Mucosa of descending colon (tissue), 3 donors: ENCODE measurements around the gene TMEM198. TPM values are rescaled to one million over a fixed set of nuclear protein-coding genes. Genes with fewer than 3 reads are reported as not detected.

Source experiments
- ATAC-seq: fragments of 200-7000 bp; cut with Tn5 transposase; one replicate; pipeline ENCODE4 v1.9.1; 2020; ENCODE audit warnings: mild to moderate bottlenecking, moderate library complexity
- DNase-seq, 3 donors: peaks; one replicate each; pipeline ENCODE4 v3.0.0-alpha.2; 2020
- H3K36me3 ChIP-seq: fragments of 200-600 bp; one replicate; pipeline ENCODE4 v1.8.0; 2021; ENCODE audit warnings: low read depth, mild to moderate bottlenecking
- H3K4me1 ChIP-seq: fragments of 200-600 bp; one replicate; pipeline ENCODE4 v1.8.0; 2021; ENCODE audit warnings: low read depth, mild to moderate bottlenecking
- H3K4me3 ChIP-seq: fragments of 200-600 bp; one replicate; pipeline ENCODE4 v1.8.0; 2021; ENCODE audit warnings: mild to moderate bottlenecking
- H3K9me3 ChIP-seq: fragments of 200-600 bp; one replicate; pipeline ENCODE4 v1.8.0; 2021; ENCODE audit warnings: mild to moderate bottlenecking
- intact Hi-C, 2 donors: fragments of 100-400 bp; cut with DNase I in 1 of 2; cut with micrococcal nuclease in 1 of 2; formaldehyde crosslinking; loops; one replicate each; pipeline versions ENCODE4 v1.11.0 to v1.11.1; 2022; cut with DNase I, micrococcal nuclease
- total RNA-seq, 3 donors: library from RNA; stranded (reverse); fragmentation: NEBNext Ultra II Directional in 2 of 3; extraction: Animal tissue kit (Norgen Biotek cat#: 25700) in 2 of 3; gene quantifications; one replicate each; pipeline versions ENCODE4 v1.2.1 to v1.2.4, GENCODE V29; 2021 to 2023
- TF ChIP-seq, protein P1 (sequence below): fragments of 200-600 bp; IDR thresholded peaks from one replicate; pipeline ENCODE4 v1.8.0; 2022; ENCODE audit warnings: antibody characterized with exemption, mild to moderate bottlenecking
- donor health status: DM: no; HTN: no; CAD: no; lungs with moderate emphysema.
- donor health status: DM: no; HTN: no; CAD: no.
- donor health status: DM: no; HTN: yes; CAD: no.

The TMEM198 gene
- total RNA-seq, 3 donors from 2014 or later: 0.69 to 2.7 (median 2.7) TPM

DNA sequence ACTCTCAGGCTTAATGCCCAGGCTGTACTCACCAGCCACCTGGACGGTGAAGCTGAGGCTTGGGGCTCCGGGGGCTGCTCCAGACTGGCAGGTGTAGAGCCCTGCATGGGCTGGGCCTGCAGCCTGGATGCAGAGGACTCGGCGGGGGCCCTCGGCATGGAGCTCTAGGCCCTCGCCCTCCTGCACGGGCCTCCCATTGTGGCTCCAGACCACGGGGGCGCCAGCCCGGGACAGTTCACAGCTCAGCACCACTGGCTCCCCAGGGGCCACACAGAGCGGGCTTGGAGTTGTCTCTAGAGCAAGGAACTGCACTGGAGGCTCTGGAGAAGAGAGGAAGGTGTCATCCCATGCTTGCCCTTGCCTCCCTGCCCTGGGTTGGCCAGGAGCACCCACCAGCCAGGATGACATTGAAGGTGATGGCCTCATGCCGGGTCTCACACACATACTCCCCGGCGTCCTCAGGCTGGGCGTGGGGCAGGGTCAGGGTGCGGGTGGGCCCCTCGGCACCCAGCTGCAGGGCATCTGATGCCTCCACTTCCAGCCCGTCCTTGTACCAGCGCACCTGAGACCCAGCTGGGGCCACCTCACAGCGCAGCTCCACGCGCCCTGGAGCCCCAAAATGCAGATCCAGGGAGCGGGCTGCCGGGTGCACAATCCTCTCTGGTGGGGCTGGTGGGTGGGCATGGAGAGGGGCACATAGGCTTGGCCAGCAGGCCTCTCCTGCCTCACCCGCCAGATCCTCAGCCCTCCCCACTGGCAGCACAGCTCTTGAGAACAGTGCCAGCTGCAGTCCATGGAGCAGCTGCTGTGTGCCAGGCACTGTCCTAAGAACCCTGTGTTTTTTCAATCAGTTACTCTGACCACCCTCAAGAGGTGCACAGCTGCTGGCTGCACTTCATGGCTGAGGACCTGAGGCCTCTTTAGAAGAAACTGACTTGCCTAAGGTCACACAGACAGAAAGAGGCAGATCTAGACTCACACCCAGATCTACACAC, 14.3 kb downstream of the TMEM198 start:
- H3K4me3 ChIP-seq: no peak overlapping the region
- peak in 1 of 3 donors; percentile 18 for DNase-seq
- intact Hi-C loops: no loop called here
- H3K4me1 ChIP-seq: peaks cover 3% of the 10 kb centered on the region
- ATAC-seq: no peak
- no peaks in the 10 kb centered on the region for H3K36me3 ChIP-seq
- TF ChIP-seq, protein P1, sequence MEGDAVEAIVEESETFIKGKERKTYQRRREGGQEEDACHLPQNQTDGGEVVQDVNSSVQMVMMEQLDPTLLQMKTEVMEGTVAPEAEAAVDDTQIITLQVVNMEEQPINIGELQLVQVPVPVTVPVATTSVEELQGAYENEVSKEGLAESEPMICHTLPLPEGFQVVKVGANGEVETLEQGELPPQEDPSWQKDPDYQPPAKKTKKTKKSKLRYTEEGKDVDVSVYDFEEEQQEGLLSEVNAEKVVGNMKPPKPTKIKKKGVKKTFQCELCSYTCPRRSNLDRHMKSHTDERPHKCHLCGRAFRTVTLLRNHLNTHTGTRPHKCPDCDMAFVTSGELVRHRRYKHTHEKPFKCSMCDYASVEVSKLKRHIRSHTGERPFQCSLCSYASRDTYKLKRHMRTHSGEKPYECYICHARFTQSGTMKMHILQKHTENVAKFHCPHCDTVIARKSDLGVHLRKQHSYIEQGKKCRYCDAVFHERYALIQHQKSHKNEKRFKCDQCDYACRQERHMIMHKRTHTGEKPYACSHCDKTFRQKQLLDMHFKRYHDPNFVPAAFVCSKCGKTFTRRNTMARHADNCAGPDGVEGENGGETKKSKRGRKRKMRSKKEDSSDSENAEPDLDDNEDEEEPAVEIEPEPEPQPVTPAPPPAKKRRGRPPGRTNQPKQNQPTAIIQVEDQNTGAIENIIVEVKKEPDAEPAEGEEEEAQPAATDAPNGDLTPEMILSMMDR: no peak
- no peaks in the 10 kb centered on the region for H3K9me3 ChIP-seq

GRCh38 chr2:219559156-219559915, 15.5 kb downstream of the TMEM198 start:
- Histone ChIP-seq H3K4me3 (no peak overlapping the region), H3K36me3 (no peaks in the 10 kb centered on the region), H3K4me1 (no peaks in the 10 kb centered on the region), H3K9me3 (no peaks in the 10 kb centered on the region)
- DNase-seq (no peak), ATAC-seq (no peak)
- intact Hi-C loops: no loop called here
- TF ChIP-seq, protein P1: no peak

DNA sequence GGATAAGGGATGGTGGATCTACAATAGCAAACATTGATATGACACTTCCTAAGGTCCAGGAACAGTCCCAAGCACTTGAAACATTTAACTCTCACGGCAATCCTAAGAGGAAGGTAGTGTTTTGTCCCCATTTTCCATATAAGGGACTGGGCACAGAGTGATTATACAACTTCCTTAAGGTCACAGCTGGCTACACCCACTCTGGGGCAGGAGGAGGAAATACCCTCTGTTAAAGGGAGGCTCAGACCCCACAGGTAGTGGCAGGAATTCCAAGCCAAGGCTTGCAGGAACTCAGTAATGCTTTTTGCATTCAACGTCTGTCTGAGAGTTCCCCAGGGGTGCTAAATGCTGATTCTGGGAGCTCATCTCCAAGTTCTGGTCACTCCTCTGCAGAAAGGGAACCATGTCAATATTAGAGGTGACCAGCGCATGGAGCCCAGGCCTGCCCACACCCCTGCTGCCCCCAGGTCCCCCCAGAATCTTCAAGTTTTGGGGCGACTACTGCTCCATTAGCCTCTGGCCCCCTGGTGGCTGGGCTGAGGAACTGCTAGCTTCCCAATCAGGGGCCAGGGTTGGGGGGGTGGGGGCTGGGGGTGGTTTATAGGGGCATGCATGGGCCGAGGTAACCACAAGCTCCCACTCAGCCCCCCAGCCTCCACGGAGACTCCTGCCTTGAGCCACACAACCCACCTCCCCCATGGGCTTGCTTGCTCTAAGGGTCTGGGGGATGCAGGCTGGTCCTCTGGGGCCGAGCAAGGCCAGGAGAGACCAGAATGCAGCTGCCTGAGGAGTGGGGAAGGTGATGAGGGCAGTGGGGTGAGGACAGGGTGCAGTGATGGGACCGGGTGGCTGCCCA, 16.4 kb downstream of the TMEM198 start:
- H3K4me3 ChIP-seq: no peak overlapping the region
- no peaks in the 10 kb centered on the region for H3K36me3 ChIP-seq
- ATAC-seq (peak; percentile 58), DNase-seq (no peak)
- intact Hi-C loops: no loop called here
- no peaks in the 10 kb centered on the region for H3K4me1 ChIP-seq
- TF ChIP-seq, protein P1: peak; percentile 67
- H3K9me3 ChIP-seq: no peaks in the 10 kb centered on the region

GRCh38 chr2:219560893-219561178, 17.0 kb downstream of the TMEM198 start:
- H3K36me3 ChIP-seq: no peaks in the 10 kb centered on the region
- H3K4me3 ChIP-seq: no peak overlapping the region
- intact Hi-C loops: no loop called here
- ATAC-seq (no peak), DNase-seq (no peak)
- H3K9me3 ChIP-seq: no peaks in the 10 kb centered on the region
- H3K4me1 ChIP-seq: no peaks in the 10 kb centered on the region
- TF ChIP-seq, protein P1: no peak
